GM10248 (cell line): ENCODE measurements around the gene IGFN1.
"Not testable (repeated sequence)": the region's sequence is repeated elsewhere in the genome, so short reads cannot be mapped to it uniquely, and the experiment has no call there.

Source experiments
- CTCF ChIA-PET: fragments of 300-600 bp; sonication (Branson Sonifier 250); formaldehyde crosslinking; extraction: SDS; loops from one replicate; lab custom pipeline; 2021; ENCODE audit warnings: antibody characterized with exemption; lab: Yijun Ruan, JAX
- POLR2A ChIA-PET: fragments of 350-650 bp; sonication (Branson Sonifier 250); formaldehyde crosslinking; extraction: SDS; loops from one replicate; lab custom pipeline; 2020; ENCODE audit warnings: antibody characterized with exemption; lab: Yijun Ruan, JAX
- DNase-seq: peaks from one replicate; pipeline ENCODE4 v3.0.0; 2012; ENCODE audit errors: extremely low spot score
- CTCF ChIP-seq: IDR thresholded peaks from 2 replicates; pipeline ENCODE4 v1.5.1; 2012; ENCODE audit warnings: mild to moderate bottlenecking, low read depth; ENCODE audit errors: extremely low read depth, missing control alignments, control extremely low read depth

Gene IGFN1

GRCh38 chr1:201153474-201154388 is 36.9 kb upstream of the IGFN1 start:
- DNase-seq: peak; percentile 86
- ChIA-PET CTCF (interaction anchor here (0.8 to 5.1 kb wide), 13 partner anchors 11 to 595 kb away, joined by 3 to 31 read pairs (median 5); no protein-coding TSS in a partner anchor), POLR2A (interaction anchor here (0.6 to 0.8 kb wide), 4 partner anchors 12 to 60 kb away, joined by 3 to 8 read pairs (median 4); no protein-coding TSS in a partner anchor)
- TF ChIP-seq CTCF: no peak

- peak; percentile 99 for DNase-seq
- CTCF ChIA-PET: interaction anchor here (0.8 to 2.2 kb wide), 10 partner anchors 11 to 183 kb away, joined by 3 to 8 read pairs (median 4); no protein-coding TSS in a partner anchor
- POLR2A ChIA-PET: interaction anchor here (0.6 to 0.8 kb wide), 4 partner anchors 13 to 61 kb away, joined by 3 to 8 read pairs (median 4); no protein-coding TSS in a partner anchor
- no peak for TF ChIP-seq CTCF
Measured at GRCh38 chr1:201154389-201155165, 36.0 kb upstream of the IGFN1 start, which contains the start of gene TMEM9. Gene TMEM9, minus strand, starts transcription at chr1:201154474. Its CDS starts 551 bp downstream, at chr1:201153923.

- CTCF ChIA-PET: interaction anchor here (5.1 kb wide), 1 partner anchor 15 kb away, joined by 31 read pairs; no protein-coding TSS in a partner anchor
- DNase-seq: no peak
- no peak for TF ChIP-seq CTCF
- POLR2A ChIA-PET: no interaction called here
Measured at GRCh38 chr1:201155354-201155753, 35.3 kb upstream of the IGFN1 start.

DNA sequence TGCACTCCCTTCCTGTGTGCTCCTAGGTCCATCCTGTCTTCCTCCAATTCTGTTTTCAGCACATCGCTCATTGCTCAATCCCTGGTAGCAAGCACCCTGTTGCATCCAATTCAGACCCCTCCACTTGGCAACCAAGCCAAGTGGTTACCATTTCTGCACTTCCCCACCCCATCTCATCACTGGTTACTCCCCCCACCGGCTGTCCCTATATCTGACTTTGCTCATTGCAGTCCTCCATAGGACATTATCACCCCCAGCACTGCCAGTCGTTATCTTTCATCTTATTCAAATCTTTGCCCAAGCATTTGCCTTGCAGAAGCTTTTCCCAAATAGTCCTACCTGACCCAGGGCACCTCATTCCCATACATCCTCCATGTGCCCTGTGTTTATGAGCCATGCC is 34.3 kb upstream of the IGFN1 start:
- DNase-seq: no peak
- TF ChIP-seq CTCF: no peak
- POLR2A ChIA-PET: no interaction called here
- CTCF ChIA-PET: interaction anchor here (5.1 kb wide), 1 partner anchor 14 kb away, joined by 31 read pairs; no protein-coding TSS in a partner anchor

DNA sequence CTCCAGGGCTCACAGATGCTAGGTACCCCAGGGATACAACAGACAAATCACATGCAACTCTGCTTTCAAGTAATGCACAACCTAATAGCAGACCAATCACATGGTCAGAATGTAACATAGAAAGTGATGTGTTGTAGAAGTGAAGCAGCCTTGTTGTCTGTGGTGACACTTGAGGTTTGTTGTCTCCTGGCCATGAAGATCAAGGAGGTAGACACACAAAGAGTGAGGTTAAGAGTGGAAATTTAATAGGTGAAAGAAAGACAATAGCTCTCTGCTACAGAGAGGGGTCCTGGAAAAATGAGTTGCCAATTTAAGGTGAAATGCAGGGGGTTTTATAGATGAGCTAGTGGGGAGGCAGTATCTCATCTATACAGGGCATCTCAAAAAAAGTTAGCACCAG is 33.8 kb upstream of the IGFN1 start:
- CTCF ChIA-PET: interaction anchor here (5.1 kb wide), 1 partner anchor 14 kb away, joined by 31 read pairs; no protein-coding TSS in a partner anchor
- DNase-seq: no peak
- no peak for TF ChIP-seq CTCF
- POLR2A ChIA-PET: no interaction called here

DNA sequence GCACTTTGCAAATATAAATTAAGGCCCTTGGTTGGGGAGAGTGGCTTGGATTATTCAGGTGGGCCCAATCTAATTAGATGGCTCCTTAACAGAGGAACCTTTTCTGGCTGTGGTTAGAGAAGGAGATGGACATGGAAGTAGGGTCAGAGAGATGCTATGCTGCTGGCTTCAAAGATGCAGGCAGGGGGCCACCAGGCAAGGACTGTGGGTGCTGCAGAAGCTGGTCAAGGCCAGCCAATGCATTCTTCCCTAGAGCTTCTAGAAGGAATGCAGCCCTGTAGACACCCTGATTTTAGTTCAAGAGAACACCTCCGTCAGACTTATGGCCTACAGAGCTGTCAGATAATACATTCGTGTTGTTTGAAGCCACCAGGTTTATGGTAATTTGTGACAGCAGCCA is 32.7 kb upstream of the IGFN1 start:
- ChIA-PET CTCF (interaction anchor here (1.2 to 5.1 kb wide), 4 partner anchors 8 to 186 kb away, joined by 4 to 31 read pairs (median 6); no protein-coding TSS in a partner anchor), POLR2A (no interaction called here)
- TF ChIP-seq CTCF: no peak
- no peak for DNase-seq

DNA sequence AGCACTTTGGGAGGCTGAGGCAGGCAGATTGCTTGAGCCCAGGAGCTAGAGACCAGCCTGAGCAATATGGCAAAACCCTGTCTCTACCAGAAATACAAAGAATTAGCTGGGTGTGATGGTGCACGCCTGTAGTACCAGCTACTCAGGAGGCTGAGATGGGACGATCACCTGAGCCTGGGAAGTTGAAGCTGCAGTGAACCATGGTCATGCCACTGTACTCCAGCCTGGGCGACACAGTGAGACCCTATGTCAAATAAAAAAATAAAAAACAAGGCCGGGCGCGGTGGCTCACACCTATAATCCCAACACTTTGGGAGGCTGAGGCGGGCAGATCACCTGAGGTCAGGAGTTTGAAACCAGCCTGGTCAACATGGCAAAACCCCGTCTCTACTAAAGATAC is 27.6 kb upstream of the IGFN1 start:
- CTCF ChIA-PET: interaction anchor here (0.8 kb wide), 1 partner anchor 14 kb away, joined by 3 read pairs; no protein-coding TSS in a partner anchor
- DNase-seq, POLR2A ChIA-PET: not testable (repeated sequence)
